HG03558 (cell line): ENCODE data around the gene POLR2E.

ENCODE experiments used
- ATAC-seq: cut with Tn5 transposase; IDR thresholded peaks from one replicate; pipeline ENCODE4 v1.9.1; 2021; ENCODE audit warnings: moderate number of reproducible peaks; ENCODE audit not compliant: unreplicated experiment; ENCODE audit errors: extremely low read depth

Gene POLR2E

DNA sequence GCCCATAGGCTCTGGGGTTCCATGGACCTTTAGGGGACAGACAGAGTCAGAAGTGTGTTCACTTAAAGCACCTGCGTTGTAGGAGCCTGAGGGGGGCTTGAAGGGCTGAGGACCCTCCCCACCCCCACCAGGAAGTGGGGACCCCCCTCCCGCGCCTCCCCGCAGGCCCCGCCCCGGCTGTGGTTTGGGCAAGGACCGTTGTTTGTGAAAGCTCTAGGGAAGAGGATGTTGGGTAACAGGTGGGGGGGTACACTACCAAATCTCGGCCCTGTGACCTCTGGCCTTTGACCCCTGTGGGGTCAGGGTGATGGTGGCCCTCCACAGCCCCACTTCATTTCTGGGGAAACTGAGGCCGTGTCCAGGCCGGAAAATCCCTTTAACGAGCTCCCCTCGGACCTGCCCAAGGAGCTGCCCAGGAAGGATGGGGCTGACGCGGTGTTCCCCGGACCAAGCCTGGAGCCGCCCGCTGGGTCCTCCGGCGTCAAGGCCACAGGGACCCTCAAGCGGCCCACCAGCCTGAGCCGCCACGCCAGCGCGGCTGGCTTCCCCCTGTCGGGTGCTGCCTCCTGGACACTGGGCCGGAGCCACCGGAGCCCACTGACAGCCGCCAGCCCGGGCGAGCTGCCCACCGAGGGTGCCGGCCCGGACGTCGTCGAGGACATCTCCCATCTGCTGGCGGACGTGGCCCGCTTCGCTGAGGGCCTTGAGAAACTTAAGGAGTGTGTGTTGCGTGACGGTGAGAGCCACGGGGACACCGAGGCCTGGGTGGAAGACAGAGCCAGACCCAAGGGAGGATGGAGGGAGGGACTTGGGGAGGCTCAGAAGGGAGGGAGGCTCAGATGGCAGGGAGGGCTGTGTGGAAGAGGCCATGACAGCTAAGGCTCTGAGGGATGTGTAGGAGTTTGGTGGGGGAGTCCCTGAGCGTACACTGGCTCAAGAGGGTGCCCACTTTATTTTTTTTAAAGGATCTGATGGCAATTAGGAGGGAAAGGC, 26.9 kb downstream of the POLR2E start:
- no peak for ATAC-seq

DNA sequence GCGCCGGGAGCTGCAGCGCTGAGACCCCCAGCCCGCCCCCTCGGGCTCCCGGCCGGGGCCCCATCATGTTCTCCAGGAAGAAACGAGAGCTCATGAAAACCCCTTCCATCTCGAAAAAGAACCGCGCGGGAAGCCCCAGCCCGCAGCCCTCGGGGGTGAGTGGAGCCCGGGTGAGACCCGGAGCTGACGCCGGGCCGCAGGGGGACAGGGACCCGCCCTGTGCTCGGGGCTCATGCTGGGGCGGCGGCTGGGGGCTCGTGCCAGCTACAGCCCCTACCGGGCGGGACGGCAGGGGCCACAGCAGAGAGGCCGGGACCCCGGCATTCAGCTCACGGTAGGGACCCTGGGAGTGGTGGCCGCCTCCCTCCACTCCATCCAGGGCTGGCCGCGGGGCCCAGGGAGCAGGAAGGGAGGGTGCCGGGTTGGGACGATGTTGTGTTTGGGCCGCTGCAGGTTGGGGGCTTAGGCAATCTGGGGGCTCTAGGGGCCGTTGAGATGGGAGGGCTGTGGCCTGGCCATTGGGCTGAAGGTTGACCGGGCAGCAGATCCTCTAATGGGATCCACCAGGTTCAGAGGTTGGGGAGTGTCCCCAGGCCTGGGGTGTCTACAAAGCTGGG, 27.7 kb downstream of the POLR2E start:
- no peak for ATAC-seq

DNA sequence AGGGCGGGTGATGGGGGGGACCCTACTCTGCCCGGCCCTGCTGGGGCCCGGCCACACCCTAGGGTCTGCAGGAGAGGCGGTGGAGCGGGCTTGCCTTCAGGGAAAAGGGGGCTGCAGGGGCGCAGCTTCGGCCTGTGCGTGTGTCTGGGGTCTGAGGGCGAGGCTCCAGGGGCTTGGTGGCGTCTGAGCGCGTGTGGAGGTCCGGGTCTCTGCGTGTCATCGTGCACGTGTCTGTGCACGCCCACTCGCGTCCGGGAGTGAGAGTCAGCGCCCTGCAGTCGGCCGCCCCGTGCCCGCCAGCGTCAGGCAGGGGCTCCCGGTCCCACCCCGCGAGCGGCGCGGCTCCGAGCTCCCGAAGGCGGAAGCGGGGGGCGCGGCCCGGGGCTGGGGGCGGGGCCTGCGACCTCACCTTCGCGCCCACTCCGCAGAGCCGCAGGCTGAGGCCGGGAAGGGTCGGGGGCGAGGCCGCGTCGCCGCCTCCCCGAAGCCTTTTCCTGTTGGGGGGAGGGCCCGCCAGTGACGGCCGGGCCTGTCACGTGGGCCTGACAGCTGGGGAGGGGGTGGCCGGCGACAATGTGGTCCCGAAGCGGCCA, 28.3 kb downstream of the POLR2E start, which contains the start of gene ARHGAP45:
Gene ARHGAP45 (plus strand): TSS at position 420 of the 593 bp plus-strand sequence. CDS start 239 bp downstream, outside the sequence.
- ATAC-seq = no peak

DNA sequence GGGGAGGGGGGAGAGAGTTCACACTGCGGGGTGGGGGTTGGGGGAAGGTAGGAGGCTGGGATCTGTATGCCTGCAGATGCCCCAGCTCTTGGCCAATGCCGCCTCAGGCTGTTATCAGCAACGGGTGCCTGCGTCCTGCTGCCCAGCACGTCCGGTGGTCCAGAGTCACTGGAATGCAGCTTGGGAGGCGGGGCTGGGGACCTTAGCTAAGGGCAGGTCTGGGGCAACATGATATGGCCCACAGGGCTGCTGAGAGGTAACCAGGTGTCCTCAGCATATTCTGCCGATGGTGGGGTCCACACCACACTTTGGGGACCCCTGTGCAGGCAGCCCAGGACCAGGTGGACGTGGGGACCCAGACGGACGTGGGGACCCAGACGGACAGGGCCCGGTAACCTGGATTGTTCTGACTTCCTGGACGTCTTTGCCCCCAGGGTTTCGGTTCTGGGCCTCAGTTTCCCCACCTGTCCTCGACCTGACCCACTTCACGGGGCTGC, 28.9 kb downstream of the POLR2E start:
- ATAC-seq = no peak

DNA sequence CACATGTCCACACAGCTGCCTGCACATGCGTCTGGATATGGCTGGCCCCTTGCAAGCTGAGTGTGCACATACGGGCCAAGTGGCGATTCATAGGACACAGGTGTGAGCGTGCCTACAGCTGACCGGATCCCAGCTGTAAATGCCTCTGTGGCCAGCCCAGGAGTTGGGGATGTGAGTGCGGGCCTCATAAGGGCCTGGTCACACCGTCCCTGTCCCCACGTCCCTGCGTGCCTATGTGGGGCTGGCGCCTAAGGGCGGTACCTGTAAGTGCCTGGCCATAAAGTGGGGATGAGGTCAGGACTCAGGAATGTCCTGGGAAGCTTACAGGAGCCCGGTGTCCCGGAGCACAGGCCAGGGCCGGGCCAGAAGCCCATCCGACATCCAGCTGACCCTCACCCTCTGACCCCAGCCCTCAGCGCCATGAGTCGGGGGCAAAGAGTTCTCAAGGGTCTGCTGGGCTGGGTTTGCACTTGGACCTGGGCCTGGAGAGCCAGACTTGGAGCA, 29.5 kb downstream of the POLR2E start:
- ATAC-seq = no peak

DNA sequence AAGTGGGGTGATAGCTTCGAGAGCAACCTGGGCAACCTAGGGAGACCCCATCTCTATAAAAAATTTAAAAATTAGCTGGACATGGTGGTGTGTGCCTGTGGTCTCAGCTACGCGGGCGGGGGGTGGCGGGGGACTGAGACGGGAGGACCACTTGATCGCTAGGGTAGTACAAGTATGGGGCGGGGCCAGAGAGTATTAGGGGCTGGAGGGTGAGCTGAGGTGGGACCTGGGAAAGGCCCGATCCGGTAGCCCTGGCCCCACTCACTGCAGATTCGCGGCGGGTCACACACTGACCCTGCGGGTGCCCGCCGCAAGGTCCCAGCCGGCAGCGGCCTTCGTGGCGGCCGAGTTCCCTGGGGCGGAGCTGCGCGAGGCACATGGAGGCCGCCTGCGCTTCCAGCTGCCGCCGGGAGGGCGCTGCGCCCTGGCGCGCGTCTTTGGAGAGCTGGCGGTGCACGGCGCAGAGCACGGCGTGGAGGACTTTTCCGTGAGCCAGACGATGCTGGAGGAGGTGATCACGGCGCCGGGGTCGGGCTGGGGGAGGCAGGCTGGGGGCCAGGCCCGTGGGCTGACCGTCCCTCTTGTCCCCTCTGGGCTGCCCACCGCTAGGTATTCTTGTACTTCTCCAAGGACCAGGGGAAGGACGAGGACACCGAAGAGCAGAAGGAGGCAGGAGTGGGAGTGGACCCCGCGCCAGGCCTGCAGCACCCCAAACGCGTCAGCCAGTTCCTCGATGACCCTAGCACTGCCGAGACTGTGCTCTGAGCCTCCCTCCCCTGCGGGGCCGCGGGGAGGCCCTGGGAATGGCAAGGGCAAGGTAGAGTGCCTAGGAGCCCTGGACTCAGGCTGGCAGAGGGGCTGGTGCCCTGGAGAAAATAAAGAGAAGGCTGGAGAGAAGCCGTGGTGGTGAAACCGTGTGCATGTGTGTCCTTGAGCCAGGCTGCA, 30.2 kb downstream of the POLR2E start:
- no peak for ATAC-seq

DNA sequence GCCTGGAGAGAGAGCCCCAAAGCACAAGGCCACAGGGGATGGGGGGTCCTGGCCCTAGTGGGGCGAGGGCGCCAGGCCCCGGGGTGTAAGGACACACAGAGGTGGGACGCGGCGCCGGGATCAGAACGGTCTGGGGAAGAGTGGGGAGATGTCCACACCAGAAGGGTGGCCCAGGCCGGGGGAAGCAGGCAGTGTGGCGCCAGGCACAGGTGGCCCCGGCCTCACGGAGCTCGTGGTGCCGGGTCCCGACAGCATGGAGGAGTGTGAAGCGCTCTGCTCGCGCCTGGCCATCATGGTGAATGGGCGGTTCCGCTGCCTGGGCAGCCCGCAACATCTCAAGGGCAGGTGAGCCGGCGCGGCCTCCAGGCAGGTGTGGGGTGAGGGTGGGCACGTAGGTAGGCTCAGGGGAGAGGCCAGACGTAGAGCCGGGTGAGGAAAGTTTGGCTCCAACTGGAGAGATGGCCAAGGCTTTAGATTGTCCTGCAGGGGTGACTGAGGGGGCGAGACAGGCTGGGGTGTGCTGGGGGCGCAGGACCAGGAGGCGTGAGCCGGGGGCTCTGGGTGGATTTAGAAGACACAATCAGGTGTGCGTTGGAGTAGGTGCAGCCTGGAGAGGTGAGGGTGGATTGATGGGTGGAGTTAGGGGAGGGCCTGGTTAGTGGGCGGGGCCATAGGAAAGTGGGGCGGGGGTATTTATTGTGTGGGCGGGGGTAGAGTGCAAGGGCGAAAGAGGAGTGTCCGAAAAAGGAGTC, 31.1 kb downstream of the POLR2E start:
- ATAC-seq = no peak

DNA sequence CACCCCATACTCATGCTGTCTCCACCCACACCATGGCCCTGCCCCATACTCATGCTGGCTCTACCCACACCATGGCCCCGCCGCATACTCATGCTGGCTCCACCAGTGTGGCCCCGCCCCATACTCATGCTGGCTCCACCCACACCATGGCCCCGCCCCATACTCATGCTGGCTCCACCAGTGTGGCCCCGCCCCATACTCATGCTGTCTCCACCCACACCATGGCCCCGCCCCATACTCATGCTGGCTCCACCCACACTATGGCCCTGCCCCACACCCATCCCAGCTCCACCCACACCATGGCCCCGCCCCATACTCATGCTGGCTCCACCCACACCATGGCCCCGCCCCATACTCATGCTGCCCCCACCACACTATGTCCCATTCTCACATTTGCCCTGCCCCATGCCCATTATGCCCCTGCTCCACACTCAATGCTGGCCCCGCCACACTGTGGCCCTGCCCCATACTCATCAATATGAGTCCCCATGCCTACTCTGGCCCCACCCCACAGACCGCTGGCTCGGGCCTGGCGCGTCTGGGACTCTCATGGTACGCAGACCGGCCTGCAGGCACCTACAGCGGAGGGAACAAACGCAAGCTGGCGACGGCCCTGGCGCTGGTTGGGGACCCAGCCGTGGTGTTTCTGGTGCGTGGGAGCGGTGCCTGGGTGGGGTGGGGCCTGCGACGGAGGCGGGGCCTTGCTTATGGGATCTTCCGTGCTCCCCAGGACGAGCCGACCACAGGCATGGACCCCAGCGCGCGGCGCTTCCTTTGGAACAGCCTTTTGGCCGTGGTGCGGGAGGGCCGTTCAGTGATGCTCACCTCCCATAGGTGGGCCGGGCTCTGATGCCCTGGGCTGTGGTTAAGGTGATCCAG, 31.9 kb downstream of the POLR2E start:
- no peak for ATAC-seq

DNA sequence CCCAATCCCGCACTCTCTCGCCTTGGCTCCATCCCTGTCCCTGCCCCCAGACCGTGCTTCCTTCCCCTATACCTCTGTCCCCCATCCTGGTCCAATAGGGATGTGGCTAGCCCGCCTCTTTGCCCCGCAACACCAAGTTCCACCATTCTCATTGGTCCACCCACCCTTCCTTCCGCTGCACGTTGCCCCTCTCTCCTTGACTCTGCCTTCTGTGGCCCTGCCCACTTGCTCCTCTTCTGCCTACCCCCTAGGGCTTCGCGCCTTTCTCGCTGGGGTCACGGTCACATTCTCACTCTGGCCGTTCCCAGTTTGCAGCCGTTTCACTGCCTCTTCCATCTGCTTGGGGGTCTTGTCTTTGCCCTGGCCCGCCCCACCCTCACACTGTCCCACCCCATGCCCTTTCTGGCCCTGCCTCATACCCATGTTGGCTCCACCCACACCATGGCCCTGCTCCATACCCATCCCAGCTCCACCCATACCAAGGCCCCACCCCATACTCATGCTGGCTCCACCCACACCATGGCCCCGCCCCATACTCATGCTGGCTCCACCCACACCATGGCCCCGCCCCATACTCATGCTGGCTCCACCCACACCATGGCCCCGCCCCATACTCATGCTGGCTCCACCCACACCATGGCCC, 32.7 kb downstream of the POLR2E start:
- no peak for ATAC-seq

DNA sequence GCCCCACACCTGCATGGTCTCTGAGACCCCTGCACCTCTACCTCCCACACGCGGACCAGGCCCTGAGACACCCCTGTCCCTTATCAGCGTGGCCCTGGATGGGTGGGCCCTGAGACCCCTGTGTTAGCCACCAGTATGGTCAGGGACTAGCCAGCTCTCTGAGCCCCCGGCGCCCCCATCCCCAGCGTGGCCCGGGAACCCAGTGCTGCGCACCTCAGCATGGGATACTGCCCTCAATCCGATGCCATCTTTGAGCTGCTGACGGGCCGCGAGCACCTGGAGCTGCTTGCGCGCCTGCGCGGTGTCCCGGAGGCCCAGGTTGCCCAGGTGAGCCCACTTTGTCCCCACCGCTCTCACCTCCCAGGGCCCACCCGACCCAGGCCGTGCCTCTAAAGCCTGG, 33.2 kb downstream of the POLR2E start:
- no peak for ATAC-seq

DNA sequence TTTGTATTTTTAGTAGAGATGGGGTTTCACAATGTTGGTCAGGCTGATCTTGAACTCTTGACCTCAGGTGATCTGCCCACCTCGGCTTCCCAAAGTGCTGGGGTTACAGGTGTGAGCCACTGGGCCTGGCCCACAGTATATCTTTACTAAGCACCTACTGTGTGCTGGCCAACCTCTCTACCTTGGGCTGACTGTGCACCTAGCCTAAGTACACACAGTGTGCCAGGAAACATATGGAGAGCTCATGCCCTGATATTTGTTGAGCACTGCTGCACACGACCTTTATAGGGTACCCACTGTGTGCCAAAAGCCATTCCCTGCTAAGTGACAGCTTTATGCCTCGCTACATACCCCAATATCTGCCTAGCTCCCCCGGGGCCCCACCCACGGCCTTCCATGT, 34.5 kb downstream of the POLR2E start:
- no peak for ATAC-seq

DNA sequence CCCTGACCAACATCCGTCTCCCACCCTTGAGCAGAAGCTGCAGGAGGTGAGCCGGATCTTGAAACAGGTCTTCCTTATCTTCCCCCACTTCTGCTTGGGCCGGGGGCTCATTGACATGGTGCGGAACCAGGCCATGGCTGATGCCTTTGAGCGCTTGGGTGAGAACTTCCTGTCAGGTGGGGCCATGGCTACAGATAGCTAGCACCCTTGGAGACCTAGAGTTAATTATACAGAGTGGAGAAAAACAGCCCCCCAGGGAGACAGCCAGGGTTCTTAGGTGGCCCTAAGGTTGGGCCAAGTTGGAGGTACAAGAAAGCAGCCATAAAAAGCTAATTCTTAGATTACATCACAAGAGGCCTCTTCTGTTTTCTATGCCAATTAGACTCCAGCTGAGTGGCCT, 37.1 kb downstream of the POLR2E start:
- ATAC-seq = no peak

DNA sequence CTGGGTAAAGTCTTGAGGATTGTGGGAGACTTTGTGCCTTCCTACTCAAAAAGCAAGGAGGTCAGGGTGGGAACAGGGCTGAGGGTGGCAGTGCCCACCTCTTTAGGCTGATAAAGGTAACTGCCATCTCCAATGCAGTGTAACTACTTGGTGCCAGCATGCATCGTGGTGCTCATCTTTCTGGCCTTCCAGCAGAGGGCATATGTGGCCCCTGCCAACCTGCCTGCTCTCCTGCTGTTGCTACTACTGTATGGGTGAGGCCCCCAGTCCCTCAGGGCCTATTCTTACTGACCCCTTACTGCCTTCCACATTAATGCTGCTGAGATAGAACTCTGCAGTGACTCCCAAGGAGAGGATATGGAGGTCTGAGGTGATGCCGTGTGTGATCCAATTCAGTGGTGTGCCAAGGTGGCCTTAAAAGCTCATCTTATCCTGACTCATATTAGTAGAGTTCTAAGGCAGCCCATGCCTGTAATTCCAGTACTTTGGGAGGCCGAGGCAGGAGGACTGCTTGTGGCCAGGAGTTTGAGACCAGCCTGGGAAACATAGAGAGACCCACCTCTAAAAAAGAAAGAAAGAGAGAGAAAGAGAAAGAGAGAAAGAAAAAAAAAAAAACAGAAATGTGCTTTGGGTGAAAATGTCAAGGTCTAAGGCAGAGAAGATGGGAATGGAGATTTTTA, 37.9 kb downstream of the POLR2E start:
- no peak for ATAC-seq

DNA sequence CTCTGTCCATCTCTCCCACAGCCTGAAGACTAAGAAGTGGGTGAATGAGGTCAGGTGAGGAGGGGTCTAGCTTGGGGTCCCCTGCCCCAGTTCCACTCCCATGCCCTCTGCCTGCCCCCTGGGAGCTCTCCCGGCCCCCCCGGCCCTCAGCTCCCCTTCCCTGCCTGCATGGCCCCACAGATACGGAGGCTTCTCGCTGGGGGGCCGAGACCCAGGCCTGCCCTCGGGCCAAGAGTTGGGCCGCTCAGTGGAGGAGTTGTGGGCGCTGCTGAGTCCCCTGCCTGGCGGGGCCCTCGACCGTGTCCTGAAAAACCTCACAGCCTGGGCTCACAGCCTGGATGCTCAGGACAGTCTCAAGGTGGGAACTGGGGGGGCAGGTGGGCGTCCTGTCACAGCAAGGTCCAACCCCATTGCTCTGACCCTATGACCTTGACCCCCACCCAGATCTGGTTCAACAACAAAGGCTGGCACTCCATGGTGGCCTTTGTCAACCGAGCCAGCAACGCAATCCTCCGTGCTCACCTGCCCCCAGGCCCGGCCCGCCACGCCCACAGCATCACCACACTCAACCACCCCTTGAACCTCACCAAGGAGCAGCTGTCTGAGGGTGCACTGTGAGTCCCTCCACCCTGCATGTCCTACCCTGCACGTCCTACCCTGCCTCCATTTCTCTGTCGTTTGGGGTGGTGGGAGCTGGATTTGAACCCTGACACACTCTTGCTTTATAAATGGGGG, 39.1 kb downstream of the POLR2E start:
- no peak for ATAC-seq

DNA sequence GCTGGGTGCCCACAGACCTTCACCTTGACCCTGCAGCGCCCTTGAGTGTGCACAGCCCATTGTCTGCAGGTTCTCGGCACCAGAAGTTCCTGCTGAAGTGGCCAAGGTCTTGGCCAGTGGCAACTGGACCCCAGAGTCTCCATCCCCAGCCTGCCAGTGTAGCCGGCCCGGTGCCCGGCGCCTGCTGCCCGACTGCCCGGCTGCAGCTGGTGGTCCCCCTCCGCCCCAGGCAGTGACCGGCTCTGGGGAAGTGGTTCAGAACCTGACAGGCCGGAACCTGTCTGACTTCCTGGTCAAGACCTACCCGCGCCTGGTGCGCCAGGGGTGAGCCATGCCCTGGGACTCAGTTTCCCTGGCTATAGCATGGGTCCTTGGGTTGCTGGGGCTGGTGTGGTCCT, 40.1 kb downstream of the POLR2E start:
- no peak for ATAC-seq
